ENCODE data around the gene ZP2. TPM values are rescaled to one million over a fixed set of nuclear protein-coding genes. Genes with fewer than 3 reads are reported as not detected.

The ZP2 gene
- total and polyA plus RNA-seq, 5 donors: not detected

Other genes with a start within 250 kb of the ZP2 start
- gene DNAH3, start 60.7 kb downstream of the ZP2 start, total RNA-seq: under 1 TPM; 0.12 to 0.68 (median 0.32) TPM
- gene DNAH3, start 60.7 kb downstream of the ZP2 start, polyA plus RNA-seq: 0.09 TPM
- 100 to 1,000 TPM in 1 of 4 donors, 10 to 100 TPM in 3; 71.8 to 116 (median 79.7) TPM for gene LDAF1, start 52.9 kb downstream of the ZP2 start, total RNA-seq
- 40.5 TPM for gene LDAF1, start 52.9 kb downstream of the ZP2 start, polyA plus RNA-seq
- not detected for gene ANKS4B, start 22.1 kb upstream of the ZP2 start, total RNA-seq
- not detected for gene ANKS4B, start 22.1 kb upstream of the ZP2 start, polyA plus RNA-seq
- gene CRYM, start 66.7 kb upstream of the ZP2 start, total RNA-seq: 100 to 1,000 TPM; 108 to 143 (median 124) TPM
- gene CRYM, start 66.7 kb upstream of the ZP2 start, polyA plus RNA-seq: 108 TPM

All from right cardiac atrium (tissue), 5 donors.